ENCODE results near the gene HSPE1.

The HSPE1 gene

GRCh38 chr2:197499594-197500502, at the start of gene HSPE1, which contains the start of gene HSPD1:
TSS of gene HSPE1 (plus strand) at chr2:197500379. CDS start at chr2:197500437, 58 bp downstream.
TSS of gene HSPD1 (minus strand) at chr2:197499840. CDS start at chr2:197498848, 992 bp downstream.
- TF ChIP-seq MAX (IDR thresholded peaks at IDR 0.05) (peak; percentile 88), RAD21 (IDR thresholded peaks at IDR 0.05; ENCODE audit: low read depth) (no peak), EP300 (IDR thresholded peaks at IDR 0.05; ENCODE audit: borderline replicate concordance) (peak; percentile 78), TAF1 (IDR thresholded peaks at IDR 0.05; ENCODE audit: low read depth) (peak; percentile 90), YY1 (IDR thresholded peaks at IDR 0.05; ENCODE audit: low read depth) (peak; percentile 58), TEAD4 (IDR thresholded peaks at IDR 0.05) (peak; percentile 65), FOXM1 (IDR thresholded peaks at IDR 0.05; ENCODE audit: borderline replicate concordance, low read depth) (peak; percentile 46; the same call in 1 of the 2 replicates), NFIC (IDR thresholded peaks at IDR 0.05) (peak; percentile 52), REST (IDR thresholded peaks at IDR 0.05; ENCODE audit: low read depth) (no peak), CEBPB (IDR thresholded peaks at IDR 0.05) (no peak), ZBTB7A (IDR thresholded peaks at IDR 0.05; ENCODE audit: low read depth) (0 out of 2 replicates have a peak, but pooled peaks have one; percentile 44), EGR1 (IDR thresholded peaks at IDR 0.05) (peak; percentile 59), TCF12 (IDR thresholded peaks at IDR 0.05; ENCODE audit: low read depth) (peak; percentile 82; the same call in 1 of the 2 replicates), CREB1 (IDR thresholded peaks at IDR 0.05; ENCODE audit: low read depth) (peak; percentile 96), USF1 (IDR thresholded peaks at IDR 0.05) (peak; percentile 68)

- TF ChIP-seq ZBTB7A (IDR thresholded peaks at IDR 0.05; ENCODE audit: low read depth) (no peak), NFIC (IDR thresholded peaks at IDR 0.05) (no peak), USF1 (IDR thresholded peaks at IDR 0.05) (no peak)
These were observed 49.7 kb upstream of the HSPE1 start for GRCh38 chr2:197450465-197450864.

- TF ChIP-seq YY1 (IDR thresholded peaks at IDR 0.05; ENCODE audit: low read depth) (no peak), CEBPB (IDR thresholded peaks at IDR 0.05) (no peak), NFIC (IDR thresholded peaks at IDR 0.05) (no peak), MAX (IDR thresholded peaks at IDR 0.05) (no peak), USF1 (IDR thresholded peaks at IDR 0.05) (no peak)
These were observed 47.4 kb upstream of the HSPE1 start for GRCh38 chr2:197452754-197453122.

- TF ChIP-seq ZBTB7A (IDR thresholded peaks at IDR 0.05; ENCODE audit: low read depth): peak; percentile 88
- TF ChIP-seq TEAD4 (IDR thresholded peaks at IDR 0.05): no peak
- peak; percentile 77 for TF ChIP-seq MAX (IDR thresholded peaks at IDR 0.05)
- no peak for TF ChIP-seq USF1 (IDR thresholded peaks at IDR 0.05)
- TF ChIP-seq TCF12 (IDR thresholded peaks at IDR 0.05; ENCODE audit: low read depth): peak; percentile 32; the same call in 1 of the 2 replicates
- TF ChIP-seq CEBPB (IDR thresholded peaks at IDR 0.05): peak; percentile 93
- peak; percentile 89 for TF ChIP-seq CREB1 (IDR thresholded peaks at IDR 0.05; ENCODE audit: low read depth)
- TF ChIP-seq TAF1 (IDR thresholded peaks at IDR 0.05; ENCODE audit: low read depth): peak; percentile 48; the same call in 1 of the 2 replicates
- TF ChIP-seq YY1 (IDR thresholded peaks at IDR 0.05; ENCODE audit: low read depth): peak; percentile 84
These were observed 46.9 kb upstream of the HSPE1 start, which contains the start of gene COQ10B for GRCh38 chr2:197453123-197453913. TSS of gene COQ10B (plus strand) at chr2:197453552. CDS start at chr2:197453561, 9 bp downstream.

GRCh38 chr2:197453914-197454398, 46.2 kb upstream of the HSPE1 start:
- TF ChIP-seq TCF12 (IDR thresholded peaks at IDR 0.05; ENCODE audit: low read depth): no peak
- TF ChIP-seq RAD21 (IDR thresholded peaks at IDR 0.05; ENCODE audit: low read depth): no peak
- no peak for TF ChIP-seq EGR1 (IDR thresholded peaks at IDR 0.05)
- no peak for TF ChIP-seq ZBTB7A (IDR thresholded peaks at IDR 0.05; ENCODE audit: low read depth)
- TF ChIP-seq NFIC (IDR thresholded peaks at IDR 0.05): no peak
- TF ChIP-seq TAF1 (IDR thresholded peaks at IDR 0.05; ENCODE audit: low read depth): no peak
- TF ChIP-seq MAX (IDR thresholded peaks at IDR 0.05): no peak
- no peak for TF ChIP-seq CEBPB (IDR thresholded peaks at IDR 0.05)
- TF ChIP-seq EP300 (IDR thresholded peaks at IDR 0.05; ENCODE audit: borderline replicate concordance): no peak
- TF ChIP-seq TEAD4 (IDR thresholded peaks at IDR 0.05): no peak
- TF ChIP-seq CREB1 (IDR thresholded peaks at IDR 0.05; ENCODE audit: low read depth): no peak
- TF ChIP-seq FOXM1 (IDR thresholded peaks at IDR 0.05; ENCODE audit: borderline replicate concordance, low read depth): no peak
- no peak for TF ChIP-seq USF1 (IDR thresholded peaks at IDR 0.05)
- no peak for TF ChIP-seq YY1 (IDR thresholded peaks at IDR 0.05; ENCODE audit: low read depth)
